ENCODE data around the gene PPP1R12C.
A peak's percentile ranks its signal among the peaks of the same experiment; 100 is the strongest.

Gene PPP1R12C

GRCh38 chr19:55146078-55146704 lies 28.8 kb upstream of the PPP1R12C start:
- no peak for DNase-seq

- no peak for DNase-seq
Measured at GRCh38 chr19:55145232-55145631, 27.8 kb upstream of the PPP1R12C start.

- DNase-seq = no peak
Measured at GRCh38 chr19:55141696-55142095, 24.3 kb upstream of the PPP1R12C start.

GRCh38 chr19:55137915-55138314 lies 20.5 kb upstream of the PPP1R12C start:
- DNase-seq = no peak

- DNase-seq = no peak
Measured at GRCh38 chr19:55136399-55137102, 19.1 kb upstream of the PPP1R12C start.

GRCh38 chr19:55134736-55135135 lies 17.3 kb upstream of the PPP1R12C start:
- DNase-seq = no peak

- DNase-seq = no peak
Measured at GRCh38 chr19:55133639-55134444, 16.4 kb upstream of the PPP1R12C start.

GRCh38 chr19:55132453-55133129 lies 15.2 kb upstream of the PPP1R12C start:
- DNase-seq = no peak

- no peak for DNase-seq
Measured at GRCh38 chr19:55131421-55131820, 14.0 kb upstream of the PPP1R12C start.

- DNase-seq = no peak
Measured at GRCh38 chr19:55119053-55119452, 1.6 kb upstream of the PPP1R12C start.

GRCh38 chr19:55118401-55118991 lies 1.1 kb upstream of the PPP1R12C start:
- no peak for DNase-seq

GRCh38 chr19:55117663-55118391 lies 390 bp upstream of the PPP1R12C start:
- peak; percentile 68 to 96 for DNase-seq

- peak; percentile 27 to 36 for DNase-seq
Measured at GRCh38 chr19:55116232-55116858, 1.1 kb downstream of the PPP1R12C start.

- no peak for DNase-seq
Measured at GRCh38 chr19:55115446-55116065, 1.9 kb downstream of the PPP1R12C start.

- no peak for DNase-seq
Measured at GRCh38 chr19:55114566-55115145, 2.8 kb downstream of the PPP1R12C start.

- no peak for DNase-seq
Measured at GRCh38 chr19:55113570-55114039, 3.8 kb downstream of the PPP1R12C start.

- no peak for DNase-seq
Measured at GRCh38 chr19:55112777-55113569, 4.5 kb downstream of the PPP1R12C start.

GRCh38 chr19:55112246-55112776 lies 5.1 kb downstream of the PPP1R12C start:
- DNase-seq = no peak

- no peak for DNase-seq
Measured at GRCh38 chr19:55111238-55111831, 6.1 kb downstream of the PPP1R12C start.

All from bone marrow (tissue), 2 donors.